HL-60 (cell line): ENCODE data around the gene SERPINA1.

ENCODE experiments used
- POLR2AphosphoS5 ChIP-seq: IDR thresholded peaks from 2 replicates; pipeline ENCODE4 v1.6.1; 2012; ENCODE audit warnings: low read depth
- SPI1 ChIP-seq: IDR thresholded peaks from 2 replicates; pipeline ENCODE4 v1.6.1; 2012; ENCODE audit warnings: low read depth, mild to moderate bottlenecking, borderline replicate concordance
- TF ChIP-seq, protein P1 (sequence below): IDR thresholded peaks from 2 replicates; pipeline ENCODE4 v1.6.1; 2012; ENCODE audit warnings: low read depth; ENCODE audit not compliant: insufficient replicate concordance
- TF ChIP-seq, protein P2 (sequence below): IDR thresholded peaks from one replicate; pipeline ENCODE4 v1.5.1; 2011; ENCODE audit warnings: low read length, control low read depth, inconsistent platforms; ENCODE audit not compliant: insufficient read depth

DNA sequence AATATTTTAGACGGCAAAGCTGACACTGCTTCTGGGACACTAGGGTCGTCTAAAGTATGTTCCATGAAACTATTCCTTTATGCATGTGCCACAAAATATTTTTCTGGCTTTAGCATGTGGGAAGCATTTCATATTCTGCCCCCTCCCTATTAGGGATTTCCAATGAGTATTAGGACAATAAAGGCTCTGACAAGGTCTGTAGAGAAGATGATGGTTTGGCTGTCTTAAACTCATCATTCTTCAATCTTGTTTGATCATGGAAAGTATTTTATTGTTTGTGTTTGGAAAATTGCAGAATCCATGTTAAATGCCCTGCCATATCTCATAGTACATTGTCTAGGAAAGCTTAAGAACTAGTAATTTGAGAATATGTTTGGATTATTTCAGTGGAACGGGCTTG is 22.8 kb downstream of the SERPINA1 start:
- no peak for TF ChIP-seq SPI1
- TF ChIP-seq, protein P1, sequence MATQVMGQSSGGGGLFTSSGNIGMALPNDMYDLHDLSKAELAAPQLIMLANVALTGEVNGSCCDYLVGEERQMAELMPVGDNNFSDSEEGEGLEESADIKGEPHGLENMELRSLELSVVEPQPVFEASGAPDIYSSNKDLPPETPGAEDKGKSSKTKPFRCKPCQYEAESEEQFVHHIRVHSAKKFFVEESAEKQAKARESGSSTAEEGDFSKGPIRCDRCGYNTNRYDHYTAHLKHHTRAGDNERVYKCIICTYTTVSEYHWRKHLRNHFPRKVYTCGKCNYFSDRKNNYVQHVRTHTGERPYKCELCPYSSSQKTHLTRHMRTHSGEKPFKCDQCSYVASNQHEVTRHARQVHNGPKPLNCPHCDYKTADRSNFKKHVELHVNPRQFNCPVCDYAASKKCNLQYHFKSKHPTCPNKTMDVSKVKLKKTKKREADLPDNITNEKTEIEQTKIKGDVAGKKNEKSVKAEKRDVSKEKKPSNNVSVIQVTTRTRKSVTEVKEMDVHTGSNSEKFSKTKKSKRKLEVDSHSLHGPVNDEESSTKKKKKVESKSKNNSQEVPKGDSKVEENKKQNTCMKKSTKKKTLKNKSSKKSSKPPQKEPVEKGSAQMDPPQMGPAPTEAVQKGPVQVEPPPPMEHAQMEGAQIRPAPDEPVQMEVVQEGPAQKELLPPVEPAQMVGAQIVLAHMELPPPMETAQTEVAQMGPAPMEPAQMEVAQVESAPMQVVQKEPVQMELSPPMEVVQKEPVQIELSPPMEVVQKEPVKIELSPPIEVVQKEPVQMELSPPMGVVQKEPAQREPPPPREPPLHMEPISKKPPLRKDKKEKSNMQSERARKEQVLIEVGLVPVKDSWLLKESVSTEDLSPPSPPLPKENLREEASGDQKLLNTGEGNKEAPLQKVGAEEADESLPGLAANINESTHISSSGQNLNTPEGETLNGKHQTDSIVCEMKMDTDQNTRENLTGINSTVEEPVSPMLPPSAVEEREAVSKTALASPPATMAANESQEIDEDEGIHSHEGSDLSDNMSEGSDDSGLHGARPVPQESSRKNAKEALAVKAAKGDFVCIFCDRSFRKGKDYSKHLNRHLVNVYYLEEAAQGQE, result no peak
- TF ChIP-seq, protein P2, sequence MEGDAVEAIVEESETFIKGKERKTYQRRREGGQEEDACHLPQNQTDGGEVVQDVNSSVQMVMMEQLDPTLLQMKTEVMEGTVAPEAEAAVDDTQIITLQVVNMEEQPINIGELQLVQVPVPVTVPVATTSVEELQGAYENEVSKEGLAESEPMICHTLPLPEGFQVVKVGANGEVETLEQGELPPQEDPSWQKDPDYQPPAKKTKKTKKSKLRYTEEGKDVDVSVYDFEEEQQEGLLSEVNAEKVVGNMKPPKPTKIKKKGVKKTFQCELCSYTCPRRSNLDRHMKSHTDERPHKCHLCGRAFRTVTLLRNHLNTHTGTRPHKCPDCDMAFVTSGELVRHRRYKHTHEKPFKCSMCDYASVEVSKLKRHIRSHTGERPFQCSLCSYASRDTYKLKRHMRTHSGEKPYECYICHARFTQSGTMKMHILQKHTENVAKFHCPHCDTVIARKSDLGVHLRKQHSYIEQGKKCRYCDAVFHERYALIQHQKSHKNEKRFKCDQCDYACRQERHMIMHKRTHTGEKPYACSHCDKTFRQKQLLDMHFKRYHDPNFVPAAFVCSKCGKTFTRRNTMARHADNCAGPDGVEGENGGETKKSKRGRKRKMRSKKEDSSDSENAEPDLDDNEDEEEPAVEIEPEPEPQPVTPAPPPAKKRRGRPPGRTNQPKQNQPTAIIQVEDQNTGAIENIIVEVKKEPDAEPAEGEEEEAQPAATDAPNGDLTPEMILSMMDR, result no peak
- no peak for TF ChIP-seq POLR2AphosphoS5
